ENCODE results near the gene BRAP. TPM values are rescaled to one million over a fixed set of nuclear protein-coding genes. Genes with fewer than 3 reads are reported as not detected.

Gene BRAP
- total and polyA plus RNA-seq, 2 donors (not counting 1 experiment from before 2014, with no cell fraction given): 19.0 to 21.4 TPM

GRCh38 chr12:111687952-111688351, 2.2 kb upstream of the BRAP start:
- H3K27ac ChIP-seq (ENCODE audit: insufficient read depth, low read length): no peak overlapping the region
- H3K4me3 ChIP-seq (replicated peaks in 1 of 4; ENCODE audit: control extremely low read depth in 1 of 4, insufficient read depth in 1 of 4, low read depth in 3 of 4, low read length in 4 of 4): no peak overlapping the region
- no peak overlapping the region for H3K9ac ChIP-seq (ENCODE audit: insufficient read depth, low read length)
- DNase-seq (ENCODE audit: low read depth in 2 of 2): no peak
- no peak overlapping the region for H2AFZ ChIP-seq (ENCODE audit: low read length)
- no peaks in the 10 kb centered on the region for H3K36me3 ChIP-seq (ENCODE audit: control insufficient read depth, insufficient read depth, low read length)
- TF ChIP-seq CTCF (conservative IDR thresholded peaks at IDR 0.05 in 1 of 2, IDR thresholded peaks at IDR 0.05 in 1 of 2; ENCODE audit: low read depth in 1 of 2, low read length in 2 of 2) (no peak), EZH2 (IDR thresholded peaks at IDR 0.05; ENCODE audit: low read length, missing control alignments) (no peak)
- no peaks in the 10 kb centered on the region for H4K20me1 ChIP-seq (ENCODE audit: control insufficient read depth, extremely low read depth, insufficient read depth, low read length)
- H3K4me2 ChIP-seq (ENCODE audit: extremely low read depth, insufficient read depth, low read length): no peak overlapping the region
- H3K79me2 ChIP-seq (ENCODE audit: control insufficient read depth, insufficient read depth, low read length): peaks cover 38% of the 10 kb centered on the region
- no peaks in the 10 kb centered on the region for H3K27me3 ChIP-seq (ENCODE audit: control insufficient read depth, insufficient read depth, low read length)
- peaks cover 10% of the 10 kb centered on the region for H3K4me1 ChIP-seq (ENCODE audit: control insufficient read depth, extremely low read depth, insufficient read depth, low read length)
- no peaks in the 10 kb centered on the region for H3K9me3 ChIP-seq (ENCODE audit: control insufficient read depth, insufficient read depth, low read depth, low read length)

- Histone ChIP-seq H3K4me3 (replicated peaks in 1 of 4; ENCODE audit: control extremely low read depth in 1 of 4, insufficient read depth in 1 of 4, low read depth in 3 of 4, low read length in 4 of 4) (peak overlapping the region in 2 of 4 experiments; percentile 86 to 99), H3K36me3 (ENCODE audit: control insufficient read depth, insufficient read depth, low read length) (no peaks in the 10 kb centered on the region), H3K4me1 (ENCODE audit: control insufficient read depth, extremely low read depth, insufficient read depth, low read length) (peaks cover 10% of the 10 kb centered on the region), H3K9ac (ENCODE audit: insufficient read depth, low read length) (no peak overlapping the region), H3K9me3 (ENCODE audit: control insufficient read depth, insufficient read depth, low read depth, low read length) (no peaks in the 10 kb centered on the region), H2AFZ (ENCODE audit: low read length) (no peak overlapping the region), H3K4me2 (ENCODE audit: extremely low read depth, insufficient read depth, low read length) (peak overlapping the region; percentile 100), H3K79me2 (ENCODE audit: control insufficient read depth, insufficient read depth, low read length) (peaks cover 38% of the 10 kb centered on the region), H4K20me1 (ENCODE audit: control insufficient read depth, extremely low read depth, insufficient read depth, low read length) (no peaks in the 10 kb centered on the region), H3K27ac (ENCODE audit: insufficient read depth, low read length) (no peak overlapping the region), H3K27me3 (ENCODE audit: control insufficient read depth, insufficient read depth, low read length) (no peaks in the 10 kb centered on the region)
- TF ChIP-seq CTCF (conservative IDR thresholded peaks at IDR 0.05 in 1 of 2, IDR thresholded peaks at IDR 0.05 in 1 of 2; ENCODE audit: low read depth in 1 of 2, low read length in 2 of 2): no peak
- TF ChIP-seq EZH2 (IDR thresholded peaks at IDR 0.05; ENCODE audit: low read length, missing control alignments): no peak
- no peak for DNase-seq (ENCODE audit: low read depth in 2 of 2)
These were observed 1.5 kb upstream of the BRAP start for GRCh38 chr12:111687255-111687654.

GRCh38 chr12:111686574-111687105, 884 bp upstream of the BRAP start:
- peak overlapping the region; percentile 78 for H2AFZ ChIP-seq (ENCODE audit: low read length)
- TF ChIP-seq CTCF (conservative IDR thresholded peaks at IDR 0.05 in 1 of 2, IDR thresholded peaks at IDR 0.05 in 1 of 2; ENCODE audit: low read depth in 1 of 2, low read length in 2 of 2) (no peak), EZH2 (IDR thresholded peaks at IDR 0.05; ENCODE audit: low read length, missing control alignments) (no peak)
- H3K79me2 ChIP-seq (ENCODE audit: control insufficient read depth, insufficient read depth, low read length): peaks cover 38% of the 10 kb centered on the region
- peaks cover 10% of the 10 kb centered on the region for H3K4me1 ChIP-seq (ENCODE audit: control insufficient read depth, extremely low read depth, insufficient read depth, low read length)
- H3K27ac ChIP-seq (ENCODE audit: insufficient read depth, low read length): peak overlapping the region; percentile 91
- H3K36me3 ChIP-seq (ENCODE audit: control insufficient read depth, insufficient read depth, low read length): no peaks in the 10 kb centered on the region
- peak in 1 of 2 donors; percentile 29 for DNase-seq (ENCODE audit: low read depth in 2 of 2)
- no peaks in the 10 kb centered on the region for H4K20me1 ChIP-seq (ENCODE audit: control insufficient read depth, extremely low read depth, insufficient read depth, low read length)
- H3K27me3 ChIP-seq (ENCODE audit: control insufficient read depth, insufficient read depth, low read length): no peaks in the 10 kb centered on the region
- peak overlapping the region; percentile 86 to 99 (median 92) for H3K4me3 ChIP-seq (replicated peaks in 1 of 4; ENCODE audit: control extremely low read depth in 1 of 4, insufficient read depth in 1 of 4, low read depth in 3 of 4, low read length in 4 of 4)
- H3K4me2 ChIP-seq (ENCODE audit: extremely low read depth, insufficient read depth, low read length): peak overlapping the region; percentile 100
- H3K9ac ChIP-seq (ENCODE audit: insufficient read depth, low read length): peak overlapping the region; percentile 94
- no peaks in the 10 kb centered on the region for H3K9me3 ChIP-seq (ENCODE audit: control insufficient read depth, insufficient read depth, low read depth, low read length)

All from fibroblast of lung (primary cell).